Rectal smooth muscle tissue (tissue), 1 donor: ENCODE measurements around the gene ANKRD62.

Experiments used
- H3K27ac ChIP-seq: one replicate; pipeline ENCODE4 v1.7.0; 2013; ENCODE audit warnings: low read depth, low read length, inconsistent platforms
- H3K27me3 ChIP-seq: one replicate; pipeline ENCODE4 v1.7.0; 2013; ENCODE audit warnings: low read length; ENCODE audit not compliant: control insufficient read depth, insufficient read depth
- H3K36me3 ChIP-seq: one replicate; pipeline ENCODE4 v1.7.0; 2013; ENCODE audit warnings: low read length; ENCODE audit not compliant: control insufficient read depth, insufficient read depth
- H3K4me1 ChIP-seq: one replicate; pipeline ENCODE4 v1.7.0; 2013; ENCODE audit warnings: low read length; ENCODE audit not compliant: control insufficient read depth, insufficient read depth
- H3K4me3 ChIP-seq: one replicate; pipeline ENCODE4 v1.7.0; 2013; ENCODE audit warnings: low read length
- H3K9ac ChIP-seq: one replicate; pipeline ENCODE4 v1.7.0; 2013; ENCODE audit warnings: low read length

The ANKRD62 gene

DNA sequence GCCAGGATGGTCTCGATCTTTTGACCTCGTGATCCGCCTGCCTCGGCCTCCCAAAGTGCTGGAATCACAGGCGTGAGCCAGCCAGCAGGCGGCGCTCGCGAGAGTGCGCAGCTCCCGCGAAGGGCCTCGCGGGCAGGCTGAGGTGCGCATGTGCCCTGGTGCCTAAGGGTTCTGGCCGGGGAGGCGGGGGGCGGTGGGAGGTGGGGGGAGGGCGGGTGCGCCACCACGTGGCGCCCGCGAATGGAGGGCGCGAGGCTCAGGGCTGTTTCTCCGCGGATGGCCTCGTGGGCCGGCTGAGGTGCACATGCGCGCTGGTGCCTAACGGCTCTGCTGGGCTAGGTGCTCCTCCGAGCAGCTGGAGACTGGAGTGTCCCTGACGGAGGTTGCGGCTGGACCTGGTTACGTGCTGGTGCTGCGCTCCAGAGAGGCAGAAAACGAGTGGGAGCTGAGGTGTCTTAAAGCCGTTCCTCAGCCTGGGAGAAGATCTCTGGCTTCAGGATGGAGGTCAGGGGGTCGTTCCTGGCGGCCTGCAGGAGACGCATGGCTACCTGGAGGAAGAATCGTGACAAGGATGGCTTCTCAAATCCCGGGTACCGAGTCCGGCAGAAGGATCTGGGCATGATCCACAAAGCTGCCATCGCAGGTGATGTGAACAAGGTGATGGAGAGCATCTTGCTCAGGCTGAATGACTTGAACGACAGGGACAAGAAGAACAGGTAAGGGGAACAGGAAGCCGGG lies at the start of gene ANKRD62:
Gene ANKRD62 (plus strand): TSS at position 324 of the 738 bp plus-strand sequence. CDS start 175 bp downstream, at position 499.
- H3K4me3 ChIP-seq = no peak within 1 kb of the TSS
- peaks cover 2% of the 10 kb centered on the region for H3K27me3 ChIP-seq
- H3K36me3 ChIP-seq = no peaks in the 10 kb centered on the region
- no peak within 1 kb of the TSS for H3K27ac ChIP-seq
- no peak within 1 kb of the TSS for H3K9ac ChIP-seq
- H3K4me1 ChIP-seq = no peaks in the 10 kb centered on the region

- no peaks in the 10 kb centered on the region for H3K36me3 ChIP-seq
- no peak overlapping the region for H3K4me3 ChIP-seq
- H3K27ac ChIP-seq = no peak overlapping the region
- H3K4me1 ChIP-seq = no peaks in the 10 kb centered on the region
- no peak overlapping the region for H3K9ac ChIP-seq
- no peaks in the 10 kb centered on the region for H3K27me3 ChIP-seq
These were observed 49.1 kb upstream of the ANKRD62 start for GRCh38 chr18:12044591-12044990.

- Histone ChIP-seq H3K27me3 (no peaks in the 10 kb centered on the region), H3K27ac (no peak overlapping the region), H3K36me3 (no peaks in the 10 kb centered on the region), H3K4me3 (no peak overlapping the region), H3K9ac (no peak overlapping the region), H3K4me1 (no peaks in the 10 kb centered on the region)
These were observed 47.4 kb upstream of the ANKRD62 start for GRCh38 chr18:12046046-12046750.

- Histone ChIP-seq H3K4me3 (no peak overlapping the region), H3K27me3 (no peaks in the 10 kb centered on the region), H3K4me1 (no peaks in the 10 kb centered on the region), H3K27ac (no peak overlapping the region), H3K36me3 (no peaks in the 10 kb centered on the region), H3K9ac (no peak overlapping the region)
These were observed 46.8 kb upstream of the ANKRD62 start for GRCh38 chr18:12046751-12047335.

- Histone ChIP-seq H3K27ac (no peak overlapping the region), H3K4me1 (no peaks in the 10 kb centered on the region), H3K4me3 (no peak overlapping the region), H3K36me3 (no peaks in the 10 kb centered on the region), H3K9ac (no peak overlapping the region), H3K27me3 (no peaks in the 10 kb centered on the region)
These were observed 45.4 kb upstream of the ANKRD62 start for GRCh38 chr18:12048010-12048826.

DNA sequence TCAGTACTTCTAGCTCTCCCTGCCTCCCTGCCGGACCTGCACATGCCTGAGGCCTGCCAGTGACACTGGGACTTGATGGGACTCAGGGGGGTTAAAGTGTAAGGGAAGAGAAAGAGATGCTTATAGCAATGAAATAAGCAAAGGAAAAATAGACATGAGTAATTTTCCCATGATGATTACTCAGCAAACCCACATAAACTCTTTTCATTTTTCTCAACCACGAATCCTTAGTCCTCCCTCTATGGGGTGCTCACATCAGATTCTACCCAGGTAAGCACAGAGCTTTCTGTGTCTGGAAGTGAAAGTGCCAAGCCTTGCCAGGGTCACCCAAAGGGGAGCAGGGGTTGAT lies 44.8 kb upstream of the ANKRD62 start:
- Histone ChIP-seq H3K27ac (no peak overlapping the region), H3K36me3 (no peaks in the 10 kb centered on the region), H3K27me3 (no peaks in the 10 kb centered on the region), H3K4me3 (no peak overlapping the region), H3K9ac (no peak overlapping the region), H3K4me1 (no peaks in the 10 kb centered on the region)

DNA sequence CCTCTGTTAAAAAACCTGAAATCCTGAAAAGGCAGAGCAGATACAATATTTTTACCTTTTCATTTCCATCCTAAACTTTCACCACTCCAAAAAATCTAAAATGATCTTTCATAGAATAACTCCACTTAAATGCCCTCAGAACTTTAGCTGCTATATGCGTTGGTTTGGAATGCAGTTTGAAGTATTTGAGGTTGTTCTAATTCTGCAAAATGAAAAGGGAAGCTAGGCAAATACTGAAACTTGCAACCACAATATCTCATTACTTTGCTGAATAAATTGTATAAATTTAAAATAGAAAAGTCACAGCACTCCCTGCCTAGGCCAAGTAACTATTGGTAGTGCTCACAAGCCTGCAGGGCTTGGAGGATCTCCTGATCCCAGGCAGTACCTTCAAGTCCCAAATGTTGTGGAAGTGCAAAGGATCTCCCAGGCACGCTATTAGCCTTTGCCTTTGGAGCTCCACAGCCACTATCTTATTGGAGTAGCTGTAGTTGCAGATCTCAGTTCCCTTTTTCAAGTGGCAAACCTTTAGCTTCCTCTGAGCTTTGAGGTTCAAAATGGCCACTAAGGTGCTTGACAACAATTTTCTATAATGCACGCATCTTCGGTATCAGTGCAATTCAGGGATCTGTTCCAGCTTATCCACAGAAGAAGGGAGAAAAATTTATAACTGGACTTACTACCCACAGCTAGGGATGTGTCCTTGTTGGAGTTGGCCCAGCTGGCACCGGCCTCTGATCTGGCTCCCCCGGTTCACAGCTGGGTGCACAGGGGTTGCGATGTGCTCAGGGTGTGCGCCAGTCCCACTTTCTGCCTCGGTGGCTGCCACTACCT lies 43.4 kb upstream of the ANKRD62 start:
- no peak overlapping the region for H3K9ac ChIP-seq
- no peaks in the 10 kb centered on the region for H3K36me3 ChIP-seq
- H3K4me3 ChIP-seq = no peak overlapping the region
- no peak overlapping the region for H3K27ac ChIP-seq
- H3K27me3 ChIP-seq = no peaks in the 10 kb centered on the region
- H3K4me1 ChIP-seq = no peaks in the 10 kb centered on the region

DNA sequence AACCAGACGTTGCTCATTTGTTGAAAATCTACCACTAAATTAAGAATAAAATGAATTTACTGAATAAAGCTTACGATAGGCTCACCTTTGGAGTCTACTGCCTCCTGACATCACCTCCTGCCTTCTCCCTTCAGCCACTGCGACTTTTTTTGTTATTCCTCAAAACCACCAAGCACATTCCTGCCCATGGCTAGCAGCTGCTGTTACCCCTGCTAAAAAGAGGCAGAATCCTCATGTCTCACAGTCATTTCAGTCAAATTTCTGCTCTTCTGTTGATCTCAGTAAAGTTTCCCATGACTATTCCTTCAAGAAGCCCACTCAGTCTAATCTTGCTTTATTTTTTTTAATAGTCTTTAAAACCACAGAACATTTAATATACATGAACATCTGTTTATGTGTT lies 40.8 kb upstream of the ANKRD62 start:
- Histone ChIP-seq H3K27ac (no peak overlapping the region), H3K27me3 (no peaks in the 10 kb centered on the region), H3K9ac (no peak overlapping the region), H3K4me3 (no peak overlapping the region), H3K4me1 (no peaks in the 10 kb centered on the region), H3K36me3 (no peaks in the 10 kb centered on the region)

DNA sequence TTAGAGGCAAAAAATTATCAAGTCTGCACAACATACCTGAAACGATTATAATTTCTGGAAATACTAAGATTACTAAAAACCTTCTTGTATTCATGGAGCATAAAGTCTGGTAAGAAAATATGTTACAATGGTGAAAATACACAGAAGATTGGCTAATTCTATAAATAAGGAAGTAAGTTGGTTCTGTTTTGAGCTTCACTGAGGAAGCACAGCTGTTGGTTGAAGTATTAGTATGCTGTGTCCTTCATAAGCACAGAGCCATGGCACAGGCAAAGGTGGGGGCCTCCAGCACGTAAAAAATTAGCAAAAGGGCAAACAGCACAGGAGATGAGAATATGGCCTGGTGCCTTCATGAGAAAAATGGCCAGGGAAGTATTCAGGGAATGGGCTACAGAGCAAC lies 40.4 kb upstream of the ANKRD62 start:
- Histone ChIP-seq H3K36me3 (no peaks in the 10 kb centered on the region), H3K27me3 (no peaks in the 10 kb centered on the region), H3K4me1 (no peaks in the 10 kb centered on the region), H3K27ac (no peak overlapping the region), H3K9ac (no peak overlapping the region), H3K4me3 (no peak overlapping the region)

DNA sequence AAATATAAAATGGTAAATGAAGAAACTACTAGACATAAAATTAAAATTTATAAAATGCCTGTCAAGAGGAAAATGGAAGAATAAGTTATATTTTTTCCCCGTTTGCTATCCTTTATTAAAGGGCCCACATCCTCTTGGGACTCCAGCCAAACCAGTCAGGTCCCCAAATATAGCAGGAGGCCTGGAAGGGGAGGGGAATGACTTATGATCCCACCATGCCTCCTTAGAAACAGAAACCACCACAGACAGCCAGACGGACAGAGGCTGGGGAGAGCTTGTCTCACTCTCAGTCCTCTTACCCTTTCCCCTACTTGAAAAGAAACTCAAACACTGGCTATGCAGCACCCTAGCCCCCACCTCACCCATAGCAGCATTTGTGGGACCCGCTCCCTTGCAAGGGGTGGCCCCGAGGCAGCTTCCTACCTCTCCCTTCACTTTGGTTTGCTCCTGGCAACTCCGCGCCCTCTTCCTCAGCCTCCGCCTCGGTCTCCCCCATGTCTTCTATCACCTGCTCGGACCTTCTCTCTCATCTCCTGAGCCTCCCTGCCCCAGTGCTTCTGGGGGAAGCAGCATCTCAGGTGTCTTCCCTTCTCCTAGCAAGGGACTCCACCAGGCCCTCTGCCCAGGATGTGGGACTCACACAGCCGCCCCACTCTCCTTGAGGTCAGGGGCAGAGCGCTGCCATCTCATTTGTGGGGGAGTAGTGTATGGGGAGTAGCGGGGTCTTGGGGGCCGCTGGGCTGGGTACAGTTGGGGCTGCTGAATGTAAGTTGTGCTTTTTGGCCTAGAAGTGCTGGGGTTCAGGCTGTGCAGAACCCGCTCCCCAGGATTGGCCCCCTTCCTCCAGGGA lies 37.4 kb upstream of the ANKRD62 start:
- Histone ChIP-seq H3K27ac (no peak overlapping the region), H3K9ac (no peak overlapping the region), H3K4me3 (no peak overlapping the region), H3K4me1 (no peaks in the 10 kb centered on the region), H3K27me3 (no peaks in the 10 kb centered on the region), H3K36me3 (no peaks in the 10 kb centered on the region)

DNA sequence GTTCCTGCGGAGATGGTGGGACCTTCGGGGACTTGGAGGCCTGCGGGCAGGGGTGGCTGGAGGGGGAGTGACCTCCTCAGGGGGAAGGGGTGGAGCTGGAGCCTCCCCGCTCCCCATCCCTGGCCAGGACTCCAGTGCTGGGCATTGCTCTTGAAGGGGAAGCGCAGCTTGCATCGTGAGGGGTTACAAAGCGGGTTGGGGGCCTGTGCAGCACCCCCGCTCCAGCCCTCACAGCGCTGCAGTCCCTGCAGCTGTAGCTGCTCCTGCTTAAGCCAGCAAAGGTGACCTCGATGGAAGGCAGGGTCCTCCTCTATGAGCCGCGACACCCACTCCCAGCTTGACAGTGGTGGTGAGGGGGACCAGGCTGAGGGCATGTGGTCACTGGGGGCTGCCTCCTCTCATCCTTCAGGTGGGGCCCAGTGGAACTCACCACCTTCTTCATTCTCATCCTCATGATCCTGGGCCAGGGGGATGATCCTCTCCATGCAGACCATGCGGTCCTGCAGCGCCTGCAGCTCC lies 36.7 kb upstream of the ANKRD62 start:
- no peak overlapping the region for H3K4me3 ChIP-seq
- H3K9ac ChIP-seq = no peak overlapping the region
- no peaks in the 10 kb centered on the region for H3K27me3 ChIP-seq
- no peak overlapping the region for H3K27ac ChIP-seq
- no peaks in the 10 kb centered on the region for H3K4me1 ChIP-seq
- H3K36me3 ChIP-seq = no peaks in the 10 kb centered on the region
